Lower lobe of right lung (tissue), 2 donors: ENCODE measurements around the gene ADGRG7. TPM values are rescaled to one million over a fixed set of nuclear protein-coding genes. Genes with fewer than 3 reads are reported as not detected.

Experiments used
- ATAC-seq, 2 donors: fragments of 200-7000 bp; cut with Tn5 transposase; one replicate each; pipeline ENCODE4 v1.9.1; 2020 to 2022; ENCODE audit warnings: mild to moderate bottlenecking in 2 of 2, moderate library complexity in 2 of 2
- DNase-seq: peaks from one replicate; pipeline ENCODE4 v3.0.0-alpha.2; 2020
- H3K27ac ChIP-seq: fragments of 200-600 bp; one replicate; pipeline ENCODE4 v1.8.0; 2022
- H3K27me3 ChIP-seq: fragments of 200-600 bp; one replicate; pipeline ENCODE4 v1.8.0; 2022; ENCODE audit warnings: low read depth
- H3K36me3 ChIP-seq: fragments of 200-600 bp; one replicate; pipeline ENCODE4 v1.8.0; 2022; ENCODE audit warnings: mild to moderate bottlenecking
- H3K4me1 ChIP-seq: fragments of 200-600 bp; one replicate; pipeline ENCODE4 v1.8.0; 2022
- H3K4me3 ChIP-seq: fragments of 200-600 bp; one replicate; pipeline ENCODE4 v1.8.0; 2022; ENCODE audit warnings: mild to moderate bottlenecking
- H3K9me3 ChIP-seq: fragments of 200-600 bp; one replicate; pipeline ENCODE4 v1.8.0; 2022
- CTCF ChIP-seq: fragments of 200-600 bp; IDR thresholded peaks from one replicate; pipeline ENCODE4 v1.8.0; 2022; ENCODE audit warnings: antibody characterized with exemption, mild to moderate bottlenecking
- intact Hi-C: fragments of 100-400 bp; cut with DNase I; formaldehyde crosslinking; loops from one replicate; pipeline ENCODE4 v1.11.0; 2022
- total RNA-seq: library from RNA; stranded (reverse); fragmentation: NEBNext Ultra II Directional; extraction: Animal tissue kit (Norgen Biotek cat#: 25700); gene quantifications from one replicate; pipeline ENCODE4 v1.2.1, GENCODE V29; 2021
- donor health status: DM: no; HTN: yes; CAD: no; lungs with severe emphysema.

ADGRG7 gene
- total RNA-seq, 1 donor from 2014 or later: not detected

- Histone ChIP-seq H3K4me1 (no peaks in the 10 kb centered on the region), H3K27ac (no peak overlapping the region), H3K27me3 (no peaks in the 10 kb centered on the region), H3K9me3 (no peaks in the 10 kb centered on the region), H3K4me3 (no peak overlapping the region), H3K36me3 (no peaks in the 10 kb centered on the region)
- intact Hi-C loops: loop anchor here (10.0 kb wide), 1 partner anchor 123 kb away; no protein-coding TSS in a partner anchor
- no peak for TF ChIP-seq CTCF
- no peak for ATAC-seq
- no peak for DNase-seq
These were observed 21.1 kb upstream of the ADGRG7 start for GRCh38 chr3:100588251-100588650.

- Histone ChIP-seq H3K4me3 (no peak overlapping the region), H3K27me3 (no peaks in the 10 kb centered on the region), H3K4me1 (no peaks in the 10 kb centered on the region), H3K27ac (no peak overlapping the region), H3K36me3 (no peaks in the 10 kb centered on the region), H3K9me3 (no peaks in the 10 kb centered on the region)
- DNase-seq (no peak), ATAC-seq (peak; percentile 91 to 94)
- TF ChIP-seq CTCF: peak; percentile 90
- intact Hi-C loops: no loop called here
These were observed 19.1 kb upstream of the ADGRG7 start for GRCh38 chr3:100590114-100590839.

- Histone ChIP-seq H3K4me3 (no peak overlapping the region), H3K4me1 (no peaks in the 10 kb centered on the region), H3K9me3 (no peaks in the 10 kb centered on the region), H3K27me3 (no peaks in the 10 kb centered on the region), H3K27ac (no peak overlapping the region), H3K36me3 (no peaks in the 10 kb centered on the region)
- ATAC-seq (no peak), DNase-seq (no peak)
- intact Hi-C loops: no loop called here
- no peak for TF ChIP-seq CTCF
These were observed 18.6 kb upstream of the ADGRG7 start for GRCh38 chr3:100590840-100591147.

- DNase-seq: no peak
- intact Hi-C loops: no loop called here
- H3K4me3 ChIP-seq: no peak overlapping the region
These were observed 18.0 kb upstream of the ADGRG7 start for GRCh38 chr3:100591411-100591810.

GRCh38 chr3:100600181-100601042 lies 9.0 kb upstream of the ADGRG7 start:
- Histone ChIP-seq H3K4me3 (no peak overlapping the region), H3K36me3 (no peaks in the 10 kb centered on the region), H3K9me3 (no peaks in the 10 kb centered on the region), H3K4me1 (no peaks in the 10 kb centered on the region), H3K27me3 (no peaks in the 10 kb centered on the region), H3K27ac (no peak overlapping the region)
- ATAC-seq: no peak
- no peak for TF ChIP-seq CTCF
- no peak for DNase-seq
- intact Hi-C loops: no loop called here

More at GRCh38 chr3:100591411-100591810, 18.0 kb upstream of the ADGRG7 start:
- H3K9me3 ChIP-seq: no peaks in the 10 kb centered on the region
- H3K27ac ChIP-seq: no peak overlapping the region
- no peak for ATAC-seq
- H3K36me3 ChIP-seq: no peaks in the 10 kb centered on the region
- no peaks in the 10 kb centered on the region for H3K27me3 ChIP-seq
- TF ChIP-seq CTCF: no peak
- H3K4me1 ChIP-seq: no peaks in the 10 kb centered on the region
